Hepatocyte (in vitro differentiated cells): ENCODE measurements around the gene PRDM5. TPM values are rescaled to one million over a fixed set of nuclear protein-coding genes. Genes with fewer than 3 reads are reported as not detected.

Experiments used
- DNase-seq: peaks from one replicate; pipeline ENCODE4 v3.0.0-alpha.2; 2016; ENCODE audit warnings: low spot score
- H2AFZ ChIP-seq: fragments of 200-600 bp; sonication (generic); 2 replicates; pipeline ENCODE4 v1.6.0; 2016; ENCODE audit warnings: antibody characterized with exemption, mild to moderate bottlenecking
- H3K27ac ChIP-seq: fragments of 200-600 bp; sonication (generic); 2 replicates; pipeline ENCODE4 v1.5.1; 2016; ENCODE audit warnings: mild to moderate bottlenecking
- H3K27me3 ChIP-seq: fragments of 200-600 bp; sonication (generic); 2 replicates; pipeline ENCODE4 v1.6.1; 2016
- H3K36me3 ChIP-seq: fragments of 200-600 bp; sonication (generic); replicated peaks from 2 replicates; pipeline ENCODE4 v1.5.1; 2016; ENCODE audit warnings: low read depth; ENCODE audit not compliant: insufficient read depth
- H3K4me1 ChIP-seq: fragments of 200-600 bp; sonication (generic); 2 replicates; pipeline ENCODE4 v1.5.1; 2016; ENCODE audit warnings: mild to moderate bottlenecking, moderate library complexity; ENCODE audit not compliant: insufficient read depth
- H3K4me2 ChIP-seq: fragments of 200-600 bp; sonication (generic); 2 replicates; pipeline ENCODE4 v1.6.0; 2016
- H3K4me3 ChIP-seq: fragments of 200-600 bp; sonication (generic); 2 replicates; pipeline ENCODE4 v1.5.1; 2016; ENCODE audit warnings: mild to moderate bottlenecking
- H3K79me2 ChIP-seq: fragments of 200-600 bp; sonication (generic); 2 replicates; pipeline ENCODE4 v1.6.0; 2017; ENCODE audit warnings: mild to moderate bottlenecking
- H3K9me2 ChIP-seq: fragments of 200-600 bp; sonication (generic); replicated peaks from 2 replicates; pipeline ENCODE4 v1.6.0; 2017; ENCODE audit warnings: mild to moderate bottlenecking; ENCODE audit not compliant: insufficient read depth
- H3K9me3 ChIP-seq: fragments of 200-600 bp; sonication (generic); 2 replicates; pipeline ENCODE4 v1.5.1; 2016; ENCODE audit warnings: low read depth, mild to moderate bottlenecking
- H4K20me1 ChIP-seq: fragments of 200-600 bp; sonication (generic); 2 replicates; pipeline ENCODE4 v1.6.0; 2016; ENCODE audit warnings: mild to moderate bottlenecking; ENCODE audit not compliant: insufficient read depth, poor library complexity, severe bottlenecking
- CTCF ChIP-seq: fragments of 200-600 bp; sonication (generic); IDR thresholded peaks from 2 replicates; pipeline ENCODE4 v1.5.1; 2016; ENCODE audit warnings: antibody characterized with exemption, mild to moderate bottlenecking; ENCODE audit not compliant: poor library complexity
- EZH2 ChIP-seq: fragments of 200-600 bp; sonication (generic); IDR thresholded peaks from 2 replicates; pipeline ENCODE4 v1.6.1; 2016; ENCODE audit warnings: antibody characterized with exemption, mild to moderate bottlenecking, borderline replicate concordance
- EZH2phosphoT487 ChIP-seq: fragments of 200-600 bp; sonication (generic); IDR thresholded peaks from one replicate; pipeline ENCODE4 v1.6.1; 2018; ENCODE audit warnings: antibody characterized with exemption, mild to moderate bottlenecking, low read depth, moderate library complexity; ENCODE audit not compliant: unreplicated experiment, severe bottlenecking
- WGBS: methylation state at CpG from one replicate; pipeline ENCODE4 v1.1.6; 2016; ENCODE audit warnings: low lambda C conversion rate; ENCODE audit errors: missing lambda C conversion rate; 5-methylcytosine and 5-hydroxymethylcytosine counted together
- polyA plus RNA-seq: library from polyadenylated mRNA; unstranded; fragments of >200 nt; fragmentation: Nextera tagmentation; extraction: Ambion mirVana; gene quantifications from 2 replicates; pipeline ENCODE4 v1.2.1, GENCODE V29; 2016
- total RNA-seq: library from RNA; depleted of rRNA; stranded (reverse); fragments of >200 nt; gene quantifications from 2 replicates; pipeline ENCODE4 v1.2.3, GENCODE V29; 2014

The PRDM5 gene
- total and polyA plus RNA-seq, 2 experiments from 2014 or later = 4.2 to 21.2 TPM

- no peaks in the 10 kb centered on the region for H3K9me2 ChIP-seq
- peaks cover 67% of the 10 kb centered on the region for H3K79me2 ChIP-seq
- H3K27ac ChIP-seq = no peak overlapping the region
- no peaks in the 10 kb centered on the region for H3K9me3 ChIP-seq
- WGBS = 73% methylated on average over 2 of the region's 2 CpGs
- H4K20me1 ChIP-seq = no peaks in the 10 kb centered on the region
- TF ChIP-seq EZH2phosphoT487 (no peak), EZH2 (no peak), CTCF (no peak)
- no peak overlapping the region for H2AFZ ChIP-seq
- no peak overlapping the region for H3K4me3 ChIP-seq
- no peak overlapping the region for H3K4me2 ChIP-seq
- peaks cover 10% of the 10 kb centered on the region for H3K4me1 ChIP-seq
- H3K27me3 ChIP-seq = no peaks in the 10 kb centered on the region
- no peak for DNase-seq
- no peaks in the 10 kb centered on the region for H3K36me3 ChIP-seq
These were observed 7.2 kb downstream of the PRDM5 start for GRCh38 chr4:120915336-120915735.

GRCh38 chr4:120903419-120903818 is 19.1 kb downstream of the PRDM5 start:
- 98% methylated on average over 2 of the region's 2 CpGs for WGBS
- H3K4me1 ChIP-seq = no peaks in the 10 kb centered on the region
- no peaks in the 10 kb centered on the region for H3K27me3 ChIP-seq
- H2AFZ ChIP-seq = no peak overlapping the region
- H3K9me3 ChIP-seq = no peaks in the 10 kb centered on the region
- no peak overlapping the region for H3K4me3 ChIP-seq
- no peaks in the 10 kb centered on the region for H3K36me3 ChIP-seq
- DNase-seq = no peak
- H3K79me2 ChIP-seq = peaks cover 3% of the 10 kb centered on the region
- H3K27ac ChIP-seq = no peak overlapping the region
- TF ChIP-seq CTCF (no peak), EZH2 (no peak), EZH2phosphoT487 (no peak)
- no peaks in the 10 kb centered on the region for H4K20me1 ChIP-seq
- H3K9me2 ChIP-seq = no peaks in the 10 kb centered on the region
- H3K4me2 ChIP-seq = no peak overlapping the region

- Histone ChIP-seq H3K79me2 (peaks cover 2% of the 10 kb centered on the region), H3K9me2 (no peaks in the 10 kb centered on the region), H3K4me3 (no peak overlapping the region), H4K20me1 (no peaks in the 10 kb centered on the region), H3K27me3 (no peaks in the 10 kb centered on the region), H3K4me1 (no peaks in the 10 kb centered on the region), H3K27ac (no peak overlapping the region), H3K4me2 (no peak overlapping the region), H2AFZ (no peak overlapping the region), H3K36me3 (no peaks in the 10 kb centered on the region), H3K9me3 (no peaks in the 10 kb centered on the region)
- TF ChIP-seq EZH2phosphoT487 (no peak), CTCF (no peak), EZH2 (no peak)
- no peak for DNase-seq
These were observed 19.6 kb downstream of the PRDM5 start for GRCh38 chr4:120902925-120903324.

GRCh38 chr4:120901731-120902130 is 20.8 kb downstream of the PRDM5 start:
- H3K79me2 ChIP-seq = no peaks in the 10 kb centered on the region
- H3K4me1 ChIP-seq = no peaks in the 10 kb centered on the region
- no peaks in the 10 kb centered on the region for H3K9me3 ChIP-seq
- no peaks in the 10 kb centered on the region for H3K36me3 ChIP-seq
- no peak overlapping the region for H3K4me2 ChIP-seq
- H3K9me2 ChIP-seq = no peaks in the 10 kb centered on the region
- H3K4me3 ChIP-seq = no peak overlapping the region
- no peaks in the 10 kb centered on the region for H4K20me1 ChIP-seq
- no peak for DNase-seq
- H3K27me3 ChIP-seq = no peaks in the 10 kb centered on the region
- TF ChIP-seq EZH2 = no peak
- H2AFZ ChIP-seq = no peak overlapping the region
- no peak overlapping the region for H3K27ac ChIP-seq
- WGBS = 69% methylated on average over 1 of the region's 1 CpG
